Heart right ventricle (tissue), 16 donors: ENCODE results near the gene TH. TPM values are rescaled to one million over a fixed set of nuclear protein-coding genes. Genes with fewer than 3 reads are reported as not detected.
A peak's percentile ranks its signal among the peaks of the same experiment; 100 is the strongest.

Experiments used
- ATAC-seq, 8 donors: fragments of 200-7000 bp; cut with Tn5 transposase; one replicate each; pipeline ENCODE4 v1.9.1; 2020; ENCODE audit warnings: mild to moderate bottlenecking in 8 of 8, moderate library complexity in 8 of 8, moderate number of reproducible peaks in 1 of 8
- DNase-seq, 2 donors: peaks; one replicate each; pipeline ENCODE4 v3.0.0-alpha.2; 2020
- H3K27ac ChIP-seq, 10 donors: fragments of 200-600 bp; sonication (generic) in 2 of 10; one replicate each; pipeline versions ENCODE4 v1.5.0 to v1.8.0; 2020 to 2022; ENCODE audit warnings: mild to moderate bottlenecking in 3 of 10
- H3K27me3 ChIP-seq, 7 donors: fragments of 200-600 bp; one replicate each; pipeline ENCODE4 v1.8.0; 2021 to 2022; ENCODE audit warnings: mild to moderate bottlenecking in 2 of 7
- H3K36me3 ChIP-seq, 9 donors: fragments of 200-600 bp; sonication (generic) in 1 of 9; one replicate each; pipeline versions ENCODE4 v1.5.0 to v1.8.0; 2020 to 2022; ENCODE audit warnings: mild to moderate bottlenecking in 2 of 9
- H3K4me1 ChIP-seq, 9 donors: fragments of 200-600 bp; sonication (generic) in 1 of 9; one replicate each; pipeline versions ENCODE4 v1.5.0 to v1.8.0; 2020 to 2022; ENCODE audit warnings: mild to moderate bottlenecking in 4 of 9
- H3K4me3 ChIP-seq, 10 donors: fragments of 200-600 bp; sonication (generic) in 2 of 10; one replicate each; pipeline versions ENCODE4 v1.5.0 to v1.8.0; 2020 to 2022; ENCODE audit warnings: mild to moderate bottlenecking in 7 of 10, moderate library complexity in 2 of 10
- H3K9me3 ChIP-seq, 11 donors: fragments of 200-600 bp in 10 of 11; sonication (generic) in 2 of 11; one replicate each; pipeline versions ENCODE4 v1.5.0 to v1.8.0; 2013 to 2022; ENCODE audit warnings: mild to moderate bottlenecking in 2 of 11, control low read depth in 1 of 11, moderate library complexity in 1 of 11
- CTCF ChIP-seq, 9 donors: fragments of 200-600 bp; sonication (generic) in 2 of 9; IDR thresholded peaks; one replicate each; pipeline versions ENCODE4 v1.5.0 to v1.8.0; 2021 to 2022; ENCODE audit warnings: antibody characterized with exemption in 9 of 9, mild to moderate bottlenecking in 5 of 9, moderate library complexity in 1 of 9
- WGBS, 2 donors: extraction: QIAGEN DNeasy Blood & Tissue Kit; methylation state at CpG; one replicate each; pipeline ENCODE4 v1.1.7; 2013; ENCODE audit warnings: inconsistent platforms in 1 of 2; 5-methylcytosine and 5-hydroxymethylcytosine counted together
- intact Hi-C, 10 donors: fragments of 100-400 bp; cut with DNase I; formaldehyde crosslinking; loops; one replicate each; pipeline versions ENCODE4 v1.11.1 to v1.14.2; 2022
- polyA plus RNA-seq, 2 donors: library from polyadenylated mRNA; stranded (reverse); fragments of 200-250 nt; gene quantifications; one replicate each; pipeline ENCODE4 v1.2.3, GENCODE V29; 2013
- total RNA-seq, 10 donors: library from RNA; stranded (reverse); fragmentation: NEBNext Ultra II Directional in 3 of 10; extraction: Animal tissue kit (Norgen Biotek cat#: 25700) in 3 of 10; gene quantifications; one replicate each; pipeline versions ENCODE4 v1.2.1 to v1.2.4, GENCODE V29; 2021 to 2023
- donor health status: Arrhythmogenic right ventricular cardiomyopathy.
- donor health status: ischemic (EF 13 %, LVEDD 7.1; RV severe dilation, severe dysfunction).
- donor health status: healthy with polysubstance abuse.
- donor health status: DM: no; HTN: yes; CAD: no.
- donor health status: DM: no; HTN: no; CAD: no.
- donor health status: ischemic (EF 25% LVEDD 6.9; RV normal size, moderate dysfunction).
- donor health status: ischemic (EF 25% LVEDD 5.7; RV mildly dilated, moderate dysfunction).
- donor health status: healthy.
- donor health status: DM: yes; HTN: yes; CAD: no.
- donor health status: Ischemic cardiomyopathy.
- donor health status: ischemic (EF 35%, LVEDD 5.7; RV mildly dilated, moderate dysfunction).
- donor health status: nonischemic (EF 11% LVEDD 7.7; RV severe dilation, severe dysfunction).
- donor health status: DM: yes; HTN: yes; CAD: no.
- donor health status: PGD.
- donor health status: ischemic (EF 29% LVEDD 5.4; RV normal size, mild dysfunction).
- donor health status: nonischemic (EF 23%, LVEDD 6.1; RV moderate dilation, normal function).

TH gene
- total and polyA plus RNA-seq, 12 donors = 0.14 to 0.15 TPM; not detected in 10

DNA sequence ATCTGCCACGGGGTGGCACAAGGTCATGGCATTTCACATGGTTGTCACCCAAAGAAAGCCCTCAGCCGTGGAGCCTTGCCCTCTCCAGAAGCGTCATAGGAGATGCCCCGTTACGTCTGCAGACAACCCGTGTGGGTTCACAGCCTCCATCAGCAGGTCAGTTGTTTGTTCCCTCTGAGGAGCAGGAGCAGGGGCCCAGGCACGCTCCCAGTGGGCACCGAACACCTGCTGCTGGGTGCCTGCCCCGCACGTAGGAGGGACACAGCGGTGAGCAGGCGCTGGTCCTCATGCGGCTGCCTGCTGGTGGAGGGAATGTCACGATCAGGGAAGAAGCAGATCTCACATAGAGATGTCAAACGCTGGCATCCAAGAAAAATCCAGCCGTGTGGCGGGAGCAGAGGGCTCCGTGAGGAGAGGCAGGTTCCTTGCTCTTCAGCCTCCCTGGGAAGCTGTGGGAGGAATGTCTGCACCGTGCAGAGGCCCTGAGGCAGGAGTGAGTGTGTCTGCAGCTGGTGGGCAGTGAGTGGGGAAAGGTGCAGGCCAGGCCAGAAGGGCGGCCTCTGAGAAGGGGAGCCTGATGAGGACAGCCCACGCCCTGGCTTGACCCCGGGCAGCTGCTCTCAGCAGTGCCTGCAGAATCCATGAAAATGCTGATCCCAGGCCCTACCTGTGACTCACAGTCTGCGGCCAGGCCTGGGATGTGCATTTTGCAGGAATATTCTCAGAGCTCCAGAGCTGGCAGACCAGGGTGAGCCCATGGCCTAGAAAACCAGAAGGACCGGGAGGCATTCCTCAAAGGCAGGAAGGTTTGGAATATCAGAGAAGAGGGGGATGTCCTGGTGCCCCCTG lies 36.4 kb upstream of the TH start:
- Histone ChIP-seq H3K9me3 (no peaks in the 10 kb centered on the region), H3K4me1 (peaks cover 0 to 2% (median 0%) of the 10 kb centered on the region in 9 donors), H3K36me3 (no peaks in the 10 kb centered on the region), H3K27me3 (peaks cover 0 to 15% (median 3%) of the 10 kb centered on the region in 7 donors), H3K27ac (no peak overlapping the region), H3K4me3 (no peak overlapping the region)
- TF ChIP-seq CTCF (IDR thresholded peaks at IDR 0.05) = no peak
- ATAC-seq (no peak), DNase-seq (peak in 1 of 2 donors; percentile 2)
- 71 to 80% methylated on average over 24 of the region's 24 CpGs for WGBS, 2 donors
- intact Hi-C loops = loop anchor here in 3 of 10 donors (10.0 kb wide), 2 partner anchors 317 to 687 kb away; no protein-coding TSS in a partner anchor

DNA sequence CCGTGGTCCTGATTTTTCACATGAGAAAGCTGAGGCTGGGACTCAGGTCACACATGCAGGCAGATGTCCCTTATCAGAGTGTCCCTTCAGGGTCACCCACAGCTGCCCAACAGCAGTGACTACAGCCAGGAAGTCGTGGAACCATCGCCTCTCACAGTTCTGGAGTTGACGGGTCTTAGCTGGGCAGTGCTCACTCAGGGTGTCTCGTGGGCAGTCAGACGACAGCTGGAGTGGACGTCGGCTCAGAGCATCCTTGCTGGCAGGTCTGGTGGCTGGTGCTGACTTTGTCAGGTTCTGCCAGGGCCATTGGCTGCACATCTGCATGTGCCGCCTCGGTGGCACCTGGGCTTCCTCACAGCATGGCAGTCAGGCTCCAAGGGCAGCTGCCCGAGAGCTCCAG lies 35.6 kb upstream of the TH start:
- Histone ChIP-seq H3K4me3 (no peak overlapping the region), H3K4me1 (no peaks in the 10 kb centered on the region), H3K27me3 (peaks cover 0 to 15% (median 3%) of the 10 kb centered on the region in 7 donors), H3K27ac (no peak overlapping the region), H3K9me3 (no peaks in the 10 kb centered on the region), H3K36me3 (no peaks in the 10 kb centered on the region)
- TF ChIP-seq CTCF (IDR thresholded peaks at IDR 0.05) = no peak
- ATAC-seq (no peak), DNase-seq (peak in 1 of 2 donors; percentile 1)
- WGBS, 2 donors = 84 to 85% methylated on average over 11 of the region's 11 CpGs
- intact Hi-C loops = loop anchor here in 3 of 10 donors (10.0 kb wide), 2 partner anchors 318 to 688 kb away; no protein-coding TSS in a partner anchor

- Histone ChIP-seq H3K36me3 (no peaks in the 10 kb centered on the region), H3K27me3 (peaks cover 0 to 15% (median 3%) of the 10 kb centered on the region in 7 donors), H3K27ac (no peak overlapping the region), H3K9me3 (no peaks in the 10 kb centered on the region), H3K4me1 (no peaks in the 10 kb centered on the region), H3K4me3 (no peak overlapping the region)
- ATAC-seq (no peak), DNase-seq (no peak)
- WGBS, 2 donors = 80% methylated on average over 12 of the region's 12 CpGs
- intact Hi-C loops = loop anchor here in 3 of 10 donors (10.0 kb wide), 2 partner anchors 319 to 689 kb away; no protein-coding TSS in a partner anchor
- no peak for TF ChIP-seq CTCF (IDR thresholded peaks at IDR 0.05)
These were observed 34.5 kb upstream of the TH start for GRCh38 chr11:2205981-2206690.

DNA sequence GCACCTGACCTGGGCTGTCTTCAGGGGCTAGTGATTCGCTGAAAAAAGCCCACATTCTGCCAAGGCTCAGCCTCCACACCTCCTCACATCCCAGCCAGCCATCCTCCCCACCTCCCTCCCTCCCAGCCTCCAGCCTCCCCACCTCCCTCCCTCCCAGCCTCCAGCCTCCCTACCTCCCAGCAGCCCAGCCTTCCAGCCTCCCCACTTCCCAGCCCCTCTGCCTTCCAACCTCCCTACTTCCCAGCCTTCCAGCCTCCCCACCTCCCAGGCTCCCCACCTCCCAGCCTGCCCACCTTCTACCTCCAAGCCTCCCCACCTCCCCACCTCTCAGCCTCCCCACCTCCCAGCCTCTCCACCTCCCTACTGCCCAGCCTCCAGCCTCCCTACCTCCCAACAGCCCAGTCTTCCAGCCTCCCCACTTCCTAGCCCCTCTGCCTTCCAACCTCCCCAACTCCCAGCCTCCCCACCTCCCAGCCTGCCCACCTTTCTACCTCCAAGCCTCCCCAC lies 33.7 kb upstream of the TH start:
- Histone ChIP-seq H3K9me3 (no peaks in the 10 kb centered on the region), H3K36me3 (no peaks in the 10 kb centered on the region), H3K4me1 (no peaks in the 10 kb centered on the region), H3K27me3 (peaks cover 0 to 11% (median 3%) of the 10 kb centered on the region in 7 donors), H3K27ac (no peak overlapping the region), H3K4me3 (no peak overlapping the region)
- TF ChIP-seq CTCF (IDR thresholded peaks at IDR 0.05) = no peak
- WGBS, 2 donors = 63 to 80% methylated on average over 1 of the region's 1 CpG
- DNase-seq = no peak
- intact Hi-C loops = loop anchor here in 3 of 10 donors (10.0 kb wide), 2 partner anchors 320 to 690 kb away; no protein-coding TSS in a partner anchor
- no peak for ATAC-seq
